Measurements from ENCODE around the gene ANO4.

The ANO4 gene

DNA sequence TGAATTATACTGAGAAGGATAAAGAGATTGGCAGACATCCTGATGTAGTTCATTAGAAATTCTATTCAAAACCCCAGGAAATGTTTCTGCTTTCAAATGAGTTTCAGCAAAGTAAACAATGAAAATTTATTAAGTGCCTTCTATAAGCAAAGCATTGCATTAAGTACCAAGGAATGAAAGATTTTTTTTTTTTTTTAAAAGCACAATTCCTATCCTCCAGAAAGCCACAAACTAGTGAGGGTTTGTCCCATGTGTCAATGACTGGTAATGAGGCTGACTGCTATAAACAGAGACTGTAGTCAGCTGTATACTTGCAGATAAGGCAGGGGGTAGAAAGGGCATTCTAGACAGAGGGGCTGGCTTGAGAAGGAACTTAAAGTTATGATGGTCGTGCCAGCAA is 6.7 kb downstream of the ANO4 start:
- DNase-seq, result no peak

DNA sequence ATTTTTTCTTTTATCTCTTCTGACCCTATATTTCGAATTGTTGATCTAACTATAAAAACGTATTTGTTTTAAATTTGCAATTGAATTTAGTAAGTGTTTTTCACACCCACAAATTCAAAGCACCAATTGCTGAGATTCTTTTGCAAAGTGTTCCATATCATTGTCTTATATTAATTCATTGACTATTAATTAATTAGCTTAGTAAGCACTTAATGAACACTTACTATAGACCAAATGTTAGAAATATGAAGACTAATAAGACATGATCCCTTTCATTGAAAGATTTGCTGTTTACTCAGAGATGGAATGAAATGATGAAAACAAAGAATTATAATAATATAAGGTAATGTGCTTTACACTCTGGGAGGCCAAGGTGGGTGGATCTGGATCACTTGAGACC is 14.2 kb downstream of the ANO4 start:
- DNase-seq, result no peak

DNA sequence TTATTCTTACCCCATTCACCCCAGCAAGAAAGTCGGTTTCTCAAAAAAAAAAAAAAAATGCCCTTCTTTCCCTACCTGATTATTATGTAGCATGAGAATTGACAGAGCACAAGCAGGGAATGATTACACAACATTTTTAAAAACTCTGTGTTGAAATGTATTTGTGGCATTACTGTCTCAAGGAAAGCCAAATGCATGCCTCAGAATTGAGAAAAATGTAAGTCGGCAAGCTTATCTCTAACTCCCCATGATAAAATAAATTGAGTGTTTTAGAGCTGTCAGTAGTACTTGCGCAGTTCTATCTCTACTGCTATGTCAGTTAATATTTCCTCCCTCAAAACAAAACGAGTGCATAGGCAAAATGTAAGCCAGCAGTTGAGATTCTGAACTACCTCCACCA is 25.7 kb downstream of the ANO4 start:
- DNase-seq, result no peak

DNA sequence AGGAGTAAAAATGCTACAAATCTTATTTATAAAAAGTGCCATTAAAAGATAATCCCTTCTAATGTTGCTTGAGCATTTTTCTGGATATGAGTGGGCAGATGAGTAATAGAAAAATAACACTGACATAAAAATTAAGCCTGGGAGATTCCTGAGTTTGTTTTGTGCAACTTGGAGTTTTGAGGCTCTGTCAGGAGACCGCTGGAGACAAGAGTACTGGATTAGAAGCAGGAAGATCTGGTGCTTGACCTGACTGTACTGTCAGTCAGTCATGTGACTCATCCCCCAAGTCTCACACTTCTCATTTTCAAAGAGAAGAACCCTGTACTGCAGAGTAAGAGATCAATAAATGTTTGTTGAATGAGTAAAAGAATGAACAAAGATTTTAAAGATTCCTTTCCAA is 29.4 kb downstream of the ANO4 start:
- DNase-seq, result no peak

DNA sequence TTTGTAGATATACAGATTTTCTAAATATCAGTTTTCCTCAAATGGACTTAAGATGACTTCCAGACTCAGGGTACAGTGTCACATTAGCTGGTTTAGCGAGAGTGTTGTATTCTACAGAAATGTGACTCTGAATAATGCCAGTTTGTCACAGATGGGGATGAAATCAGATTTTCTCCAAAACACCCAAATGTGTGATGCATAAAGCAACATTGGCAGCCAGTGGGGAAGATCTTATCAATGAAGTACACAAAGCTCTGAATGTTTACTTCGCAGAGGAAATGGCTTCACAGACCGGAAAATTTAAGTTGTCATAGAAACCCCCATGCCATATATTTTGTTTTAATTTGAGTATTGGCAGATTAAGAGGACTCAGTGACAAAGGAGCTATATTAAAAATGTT is 29.9 kb downstream of the ANO4 start:
- DNase-seq, result peak in 1 of 56 donors; percentile 12

DNA sequence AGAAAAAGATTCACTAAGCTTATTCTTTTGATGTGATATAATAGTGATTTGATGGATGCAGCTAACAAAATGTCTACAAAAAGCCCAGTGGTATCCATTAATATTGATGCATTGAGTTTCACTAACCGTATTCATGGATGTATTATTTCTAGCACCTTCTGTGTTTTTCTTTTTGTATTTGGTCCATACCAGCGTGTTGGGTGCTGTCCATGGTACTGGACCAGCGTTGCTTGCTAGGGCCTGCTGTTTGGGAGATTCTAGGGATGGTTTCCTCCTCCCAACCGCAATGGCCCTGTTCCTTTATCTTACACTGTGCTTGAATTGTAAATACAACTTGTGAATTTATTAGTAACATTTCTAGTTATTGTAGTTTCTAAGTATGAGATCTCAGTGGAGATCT is 31.7 kb downstream of the ANO4 start:
- peak in 18 of 56 donors; percentile 1 to 53 (median 18) for DNase-seq

DNA sequence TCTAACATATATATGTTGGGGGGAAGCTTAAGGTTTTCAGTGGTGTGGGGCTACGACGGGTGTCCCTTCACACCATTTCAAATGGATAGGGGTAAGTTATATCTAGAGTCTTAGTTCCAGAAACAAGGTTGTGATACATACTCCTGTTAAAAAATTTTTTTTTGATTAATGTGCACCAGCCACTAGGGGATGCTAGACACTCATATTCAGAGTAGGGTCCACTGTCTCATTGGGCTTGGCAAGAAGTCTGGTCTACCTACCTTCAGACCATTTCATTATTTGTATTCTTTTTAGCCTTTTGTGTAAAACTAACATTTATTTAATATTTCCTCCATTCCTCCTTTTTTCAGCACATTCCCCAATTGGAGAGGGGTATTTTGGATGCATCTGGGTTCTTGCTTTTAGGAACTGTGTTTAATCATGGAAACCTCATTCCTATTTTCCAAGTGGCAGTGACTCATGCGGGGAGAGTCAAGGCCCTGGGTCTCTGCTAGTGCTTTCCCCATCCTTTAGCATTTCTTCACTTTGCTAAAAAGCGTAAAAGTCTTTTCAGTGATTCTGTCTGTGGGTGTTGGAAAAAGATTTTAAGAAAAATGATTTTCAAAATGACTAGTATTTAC is 33.4 kb downstream of the ANO4 start:
- DNase-seq, result peak in 2 of 56 donors; percentile 0 to 7

DNA sequence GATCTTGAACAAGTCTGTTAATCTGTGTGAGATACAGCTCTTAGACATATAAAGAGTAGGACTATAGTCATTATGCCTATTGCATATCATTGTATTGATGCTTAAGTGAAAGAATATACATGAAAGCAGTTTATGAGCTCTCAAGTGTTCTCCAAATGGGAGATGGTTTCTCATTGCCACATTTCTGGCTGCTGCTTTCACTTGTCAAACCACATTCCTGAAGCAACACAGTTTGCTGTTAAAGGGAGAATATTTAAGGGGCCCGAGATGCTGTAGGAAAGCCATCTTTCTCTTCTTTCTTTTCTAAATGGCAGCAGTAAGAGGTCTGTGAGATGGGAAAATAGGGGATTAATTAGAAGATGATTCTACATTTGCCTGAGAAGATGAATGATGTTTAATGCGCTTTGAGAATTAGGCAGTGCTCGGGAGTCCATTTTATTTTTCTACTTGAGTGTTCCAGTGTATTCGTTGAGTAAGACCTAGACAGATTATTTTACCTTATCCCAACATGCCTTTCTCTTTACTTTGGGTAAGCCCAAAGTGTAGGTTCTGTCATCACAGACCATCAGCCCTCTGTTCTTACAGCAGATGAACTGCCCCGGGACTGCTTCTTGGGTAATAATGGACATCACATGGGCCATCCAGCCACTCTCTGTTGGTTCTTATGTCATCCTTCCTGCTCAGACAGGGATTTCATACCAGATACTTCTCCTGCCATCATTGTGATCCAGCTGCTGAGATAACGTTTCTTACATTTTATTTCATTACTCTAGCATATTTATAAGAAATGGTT is 35.6 kb downstream of the ANO4 start:
- DNase-seq, result no peak

DNA sequence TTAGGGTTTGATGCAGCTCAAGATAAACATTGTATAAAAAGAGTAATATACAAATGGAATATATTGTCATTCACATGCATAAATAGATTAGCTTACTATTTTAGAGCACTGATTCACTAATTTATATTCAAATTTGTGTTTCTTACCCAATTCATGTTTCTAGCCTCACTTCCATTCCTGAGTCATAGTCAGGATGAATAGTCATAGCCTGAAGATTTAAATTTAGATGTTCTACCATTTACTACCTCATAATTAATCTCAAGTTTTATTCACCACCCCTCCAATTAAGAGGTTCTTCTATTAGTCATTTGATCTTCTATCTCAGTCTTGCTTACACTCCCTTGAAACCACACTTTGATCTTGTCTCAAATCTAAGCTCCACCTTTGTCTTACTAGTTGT is 38.7 kb downstream of the ANO4 start:
- DNase-seq, result no peak

DNA sequence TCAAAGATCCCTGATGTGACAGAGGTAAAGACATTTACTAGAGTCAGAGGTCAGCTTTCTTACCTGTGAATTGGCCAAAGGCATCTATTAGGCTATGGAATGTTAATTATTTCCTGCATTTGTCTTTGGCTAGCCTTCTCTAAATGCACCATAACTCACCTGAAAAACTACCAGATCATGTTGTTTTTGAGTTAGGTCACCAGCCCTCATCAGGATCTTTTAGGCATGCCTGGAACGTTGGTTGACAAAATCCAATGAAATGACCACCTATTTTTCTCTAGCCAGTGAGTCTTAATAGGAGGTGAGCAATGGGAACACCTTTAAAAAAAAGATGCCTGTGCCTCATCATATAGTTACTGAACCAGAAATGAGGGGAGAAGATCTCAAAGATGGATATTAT is 46.2 kb downstream of the ANO4 start:
- no peak for DNase-seq

DNA sequence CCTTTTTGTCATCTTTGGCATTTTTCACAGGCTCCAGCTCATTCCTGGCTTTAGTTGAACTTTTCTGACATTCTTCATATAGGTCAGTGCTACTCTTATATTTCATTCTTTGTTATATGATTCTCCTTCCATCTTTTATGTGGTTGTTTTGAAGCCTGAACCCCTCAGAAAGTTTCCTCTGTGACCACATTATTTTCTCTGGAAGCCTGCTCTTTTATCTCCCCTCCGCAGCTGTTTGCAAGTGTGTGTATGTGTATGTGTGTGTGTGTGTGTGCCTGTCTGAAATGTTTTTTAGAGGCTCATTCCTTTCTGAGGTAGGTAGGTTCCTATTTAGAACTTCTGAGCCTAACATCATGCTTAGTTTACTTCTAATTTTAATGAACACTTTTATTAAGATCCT is 47.6 kb downstream of the ANO4 start:
- no peak for DNase-seq

DNA sequence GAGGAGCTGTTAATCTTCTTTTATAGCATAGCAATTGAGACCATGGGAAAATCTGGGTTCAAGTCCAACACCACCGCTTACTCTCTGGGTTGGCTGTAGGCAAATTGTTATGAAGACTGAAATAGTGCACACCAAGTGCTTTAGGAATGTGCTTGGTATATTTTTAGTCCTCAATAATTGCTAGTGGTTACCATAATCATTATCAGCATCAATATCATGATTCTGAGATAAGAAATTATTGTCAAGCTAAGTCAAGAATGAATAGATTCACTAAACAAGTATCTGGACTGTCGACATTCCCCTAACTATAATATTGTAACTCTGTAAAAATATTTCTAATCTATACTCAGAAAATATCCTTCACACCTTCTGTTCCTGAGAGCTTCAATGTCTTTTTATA is 48.5 kb downstream of the ANO4 start:
- no peak for DNase-seq

DNA sequence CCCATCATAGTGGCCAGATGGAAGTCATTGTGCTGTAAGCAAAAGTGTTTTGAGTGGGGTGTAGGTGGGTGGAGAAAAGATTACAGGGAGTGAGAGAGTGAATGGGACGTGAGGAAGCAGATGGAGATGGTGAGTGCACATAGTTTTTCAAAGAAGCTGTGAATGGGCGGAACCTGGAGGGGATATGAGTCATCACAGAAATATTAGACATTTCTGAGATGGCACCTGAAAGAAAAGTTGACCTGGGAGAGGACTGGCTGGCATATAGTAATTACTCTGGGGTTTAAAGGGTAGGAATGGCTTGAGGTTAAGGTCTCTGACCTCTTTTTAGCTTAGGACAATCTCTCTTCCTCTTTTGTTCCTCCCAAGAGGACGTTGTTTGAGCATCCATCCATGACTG is 50.5 kb downstream of the ANO4 start:
- DNase-seq, result no peak

DNA sequence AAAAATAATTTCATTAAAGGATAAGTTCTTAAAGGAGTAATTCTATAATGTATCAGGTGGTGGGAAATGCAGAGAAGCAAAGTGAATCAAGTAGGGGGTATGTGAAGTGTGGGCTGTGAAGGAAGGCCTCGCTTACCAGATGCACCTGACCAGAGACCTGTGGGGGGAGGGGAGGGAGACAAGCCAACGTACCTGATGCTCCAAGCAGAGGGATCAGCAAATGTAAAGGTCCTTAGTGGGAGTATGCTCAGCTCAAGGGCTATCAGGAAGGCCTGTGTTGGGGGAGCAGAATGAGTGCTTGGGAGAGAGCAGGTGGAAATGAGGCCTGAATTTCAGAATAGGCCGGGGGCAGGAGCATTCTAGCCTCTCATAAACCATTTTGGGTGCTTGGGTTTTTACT is 57.1 kb downstream of the ANO4 start:
- DNase-seq, result no peak

DNA sequence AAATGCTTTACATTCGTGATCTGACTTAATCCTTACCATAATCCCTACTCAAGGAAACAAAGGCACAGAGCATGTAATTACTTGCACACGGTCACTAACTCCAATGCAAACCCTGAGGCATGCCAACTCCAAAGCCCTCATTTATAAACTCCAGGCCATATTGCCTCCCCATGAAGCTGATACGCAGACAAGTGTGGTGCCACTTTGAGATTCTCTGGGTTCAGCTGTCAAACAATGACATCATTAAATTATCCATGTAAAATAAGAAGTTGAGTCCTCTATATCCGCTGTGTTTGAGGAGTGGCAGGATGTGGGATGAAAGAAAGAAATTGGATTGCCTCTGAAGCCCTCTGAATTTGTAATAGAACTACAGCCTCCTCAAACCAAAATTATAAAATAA is 62.8 kb downstream of the ANO4 start:
- DNase-seq, result no peak

DNA sequence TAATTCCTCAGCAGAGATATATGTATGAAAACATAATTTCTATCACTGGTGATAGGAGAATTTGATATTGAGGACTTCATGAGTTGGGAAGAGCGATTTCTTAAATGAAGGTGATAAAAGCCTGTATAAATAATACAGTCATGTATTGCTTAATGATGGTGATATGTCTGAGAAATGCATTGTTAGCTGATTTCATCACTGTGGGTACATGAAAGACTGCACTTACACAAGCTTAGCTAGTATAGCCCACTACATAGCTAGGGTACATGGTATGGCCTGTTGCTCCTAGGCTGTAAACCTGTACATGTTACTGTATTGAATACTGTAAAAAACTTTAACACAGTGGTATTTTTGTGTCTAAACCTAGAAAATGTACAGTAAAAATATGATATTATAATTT is 63.4 kb downstream of the ANO4 start:
- DNase-seq, result no peak

DNA sequence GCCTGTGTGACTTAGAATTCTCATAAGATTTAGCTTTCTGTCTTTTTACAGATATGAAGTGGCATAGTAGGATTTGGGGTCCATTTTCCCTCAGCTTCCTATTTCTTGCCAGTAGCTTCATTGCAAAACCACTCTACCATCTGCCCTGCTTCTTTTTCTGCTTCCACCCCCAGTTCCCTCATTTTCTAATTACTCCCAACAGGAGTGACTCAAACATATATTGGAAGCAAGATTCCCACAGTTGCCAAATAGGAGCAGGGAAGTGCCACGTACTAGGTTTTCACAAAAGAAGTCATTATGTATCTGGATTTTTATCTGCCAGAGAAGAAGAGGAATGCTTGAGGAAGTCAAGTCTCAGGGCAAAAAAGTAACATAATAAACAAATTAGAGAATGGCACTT is 64.1 kb downstream of the ANO4 start:
- no peak for DNase-seq

DNA sequence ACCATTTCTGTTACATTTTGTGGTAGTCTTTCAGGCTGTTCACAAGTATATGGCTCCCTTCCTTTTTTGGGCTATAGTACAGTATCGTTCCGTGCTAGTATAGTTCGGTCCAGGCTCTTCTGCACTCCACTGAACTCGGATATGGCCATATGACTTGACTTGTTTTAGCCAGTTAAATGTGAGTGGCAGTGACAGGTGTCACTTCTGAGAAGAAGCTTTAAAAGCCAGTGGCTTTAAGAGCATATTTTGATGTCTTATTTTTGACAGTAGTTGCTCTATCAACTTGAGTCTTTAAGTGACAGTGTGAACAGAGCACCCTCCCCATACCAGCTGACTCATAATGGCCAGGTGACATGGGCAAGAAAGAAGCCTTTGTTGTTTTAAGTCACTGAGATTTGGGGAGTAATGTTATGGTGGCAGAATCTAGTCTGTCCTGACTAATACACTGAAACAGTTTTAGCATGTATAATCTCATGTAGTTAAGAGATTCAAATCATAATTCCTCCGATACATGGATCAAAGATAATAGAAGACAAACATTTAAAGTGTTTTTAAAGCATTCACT is 64.6 kb downstream of the ANO4 start:
- DNase-seq, result no peak

DNA sequence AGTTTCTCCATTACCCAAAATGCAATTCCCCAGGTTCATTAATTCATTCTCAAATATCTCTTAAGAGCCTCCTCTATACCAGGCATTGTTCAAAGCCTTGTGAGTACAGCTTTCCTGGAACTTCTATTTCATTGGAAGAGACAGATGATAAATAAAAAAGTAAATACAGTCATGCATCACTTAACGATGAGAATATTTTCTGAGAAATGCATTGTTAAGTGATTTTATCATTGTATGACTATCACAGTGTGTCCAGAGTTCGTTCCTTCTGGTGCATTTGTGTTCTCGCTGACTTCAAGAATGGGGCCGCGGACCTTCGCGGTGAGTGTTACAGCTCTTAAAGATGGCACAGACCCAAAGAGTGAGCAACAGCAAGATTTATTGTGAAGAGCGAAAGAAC is 66.0 kb downstream of the ANO4 start:
- no peak for DNase-seq

DNA sequence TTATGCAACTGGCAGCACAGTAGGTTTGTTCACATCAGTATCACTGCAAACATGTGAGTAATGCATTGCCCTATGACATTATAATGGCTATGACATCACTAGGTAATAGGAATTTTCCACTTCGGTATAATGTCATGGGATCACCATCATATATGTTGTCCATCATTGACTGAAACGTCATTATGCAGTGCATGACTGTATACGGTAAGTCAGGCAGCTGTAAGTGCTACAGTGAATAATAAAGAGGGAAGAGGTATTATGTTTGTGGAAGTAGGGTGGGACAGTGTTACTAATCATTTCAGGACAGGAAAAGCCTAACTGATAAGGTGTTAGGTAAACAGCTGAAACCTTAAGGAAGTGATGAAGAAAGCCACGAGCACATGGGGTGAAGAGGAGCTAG is 68.1 kb downstream of the ANO4 start:
- DNase-seq, result no peak

DNA sequence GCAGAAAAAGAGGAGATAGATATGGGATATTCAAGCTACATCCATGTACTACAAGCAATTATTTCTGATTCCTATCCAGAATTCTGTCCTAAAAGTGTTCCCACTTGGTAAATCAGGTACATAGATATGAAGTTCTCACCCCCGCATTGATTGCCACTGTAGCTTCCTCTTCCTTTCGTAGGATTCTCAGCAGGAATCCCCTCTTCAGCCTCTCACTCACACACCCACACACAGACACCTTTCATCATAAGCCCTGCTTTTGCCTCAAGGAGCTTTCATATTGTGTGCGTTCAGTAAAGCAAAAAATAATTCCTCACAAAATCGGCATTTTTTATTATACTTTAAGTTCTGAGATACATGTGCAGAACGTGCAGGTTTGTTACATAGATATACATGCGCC is 69.8 kb downstream of the ANO4 start:
- DNase-seq, result no peak

DNA sequence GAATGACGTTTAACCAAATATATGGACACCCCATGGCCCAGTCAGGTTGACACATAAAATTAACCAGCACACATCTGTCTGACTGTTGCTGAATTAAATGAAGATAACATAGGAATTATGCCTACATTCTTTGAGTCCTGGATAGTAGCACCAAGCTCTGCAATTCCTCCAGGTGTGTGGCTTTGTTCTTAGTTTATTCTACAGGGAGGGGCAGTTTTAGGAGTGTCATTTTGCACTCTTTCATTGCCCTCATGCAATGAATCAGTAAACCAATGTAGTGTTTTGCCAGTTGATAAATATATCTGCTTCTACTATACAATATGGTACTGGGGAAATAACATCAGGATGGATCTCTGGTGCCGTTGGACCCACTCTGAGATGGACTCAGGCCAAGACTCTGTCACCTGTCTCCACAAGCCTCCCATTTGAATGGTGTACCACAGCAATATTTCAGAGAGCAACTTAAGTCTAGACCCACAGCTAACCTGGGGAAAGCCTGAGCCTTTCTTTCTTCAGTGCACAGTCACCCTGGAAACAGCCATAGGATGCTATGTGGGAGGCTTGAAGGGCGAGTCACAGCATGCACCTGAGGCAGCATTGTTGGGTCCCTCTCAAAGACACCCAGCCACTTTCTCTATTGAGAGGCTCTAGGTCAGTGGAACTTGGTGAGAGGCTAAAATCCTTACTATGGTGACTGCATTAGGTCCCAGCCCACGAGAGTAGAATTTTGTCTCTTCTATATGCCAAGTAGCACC is 73.2 kb downstream of the ANO4 start:
- DNase-seq, result no peak
